Astrocyte (in vitro differentiated cells and primary cell): ENCODE measurements around the gene BLOC1S3. TPM values are rescaled to one million over a fixed set of nuclear protein-coding genes. Genes with fewer than 3 reads are reported as not detected.

Experiments
- DNase-seq: peaks from one replicate; pipeline ENCODE4 v3.0.0-alpha.2; 2010; ENCODE audit warnings: low read depth
- FAIRE-seq: peaks from 2 replicates; lab custom pipeline; 2011; peaks lifted over from hg19 to GRCh38; lab: Jason Lieb, UNC
- H2AFZ ChIP-seq: 2 replicates; pipeline ENCODE4 v1.6.0; 2012; ENCODE audit warnings: low read depth, low read length, inconsistent platforms
- H3K27ac ChIP-seq: 2 replicates; pipeline ENCODE4 v1.5.1; 2011; ENCODE audit warnings: low read depth, low read length, inconsistent platforms
- H3K27me3 ChIP-seq: 2 replicates; pipeline ENCODE4 v1.6.0; 2011; ENCODE audit warnings: low read length, inconsistent platforms; ENCODE audit not compliant: insufficient read depth
- H3K36me3 ChIP-seq: 2 replicates; pipeline ENCODE4 v1.5.1; 2011; ENCODE audit warnings: low read length, inconsistent platforms; ENCODE audit not compliant: insufficient read depth
- H3K4me1 ChIP-seq: 2 replicates; pipeline ENCODE4 v1.5.1; 2011; ENCODE audit warnings: low read length, inconsistent platforms; ENCODE audit not compliant: insufficient read depth
- H3K4me2 ChIP-seq: 2 replicates; pipeline ENCODE4 v1.6.0; 2012; ENCODE audit warnings: low read length, inconsistent platforms
- H3K4me3 ChIP-seq: 2 replicates; pipeline ENCODE4 v1.5.1; 2011; ENCODE audit warnings: low read depth, mild to moderate bottlenecking, low read length, inconsistent platforms; ENCODE audit not compliant: insufficient read depth
- H3K79me2 ChIP-seq: 2 replicates; pipeline ENCODE4 v1.6.0; 2012; ENCODE audit warnings: mild to moderate bottlenecking, low read length, inconsistent platforms; ENCODE audit not compliant: insufficient read depth
- H3K9ac ChIP-seq: 2 replicates; pipeline ENCODE4 v1.6.0; 2012; ENCODE audit warnings: mild to moderate bottlenecking, low read length, inconsistent platforms
- H3K9me3 ChIP-seq: 2 replicates; pipeline ENCODE4 v1.5.1; 2012; ENCODE audit warnings: low read depth, mild to moderate bottlenecking, low read length, inconsistent platforms; ENCODE audit not compliant: insufficient read depth
- H4K20me1 ChIP-seq: 2 replicates; pipeline ENCODE4 v1.6.0; 2012; ENCODE audit warnings: low read length, inconsistent platforms; ENCODE audit not compliant: insufficient read depth
- H3K27ac Mint-ChIP-seq: one replicate; pipeline ENCODE4 v1.8.0; 2021; ENCODE audit warnings: mild to moderate bottlenecking, mixed read lengths; ENCODE audit not compliant: unreplicated experiment
- H3K27me3 Mint-ChIP-seq: one replicate; pipeline ENCODE4 v1.8.0; 2021; ENCODE audit warnings: low read depth, mixed read lengths; ENCODE audit not compliant: unreplicated experiment
- H3K36me3 Mint-ChIP-seq: one replicate; pipeline ENCODE4 v1.8.0; 2021; ENCODE audit warnings: low read depth, mixed read lengths; ENCODE audit not compliant: unreplicated experiment
- H3K4me1 Mint-ChIP-seq: one replicate; pipeline ENCODE4 v1.8.0; 2021; ENCODE audit warnings: low read depth, mixed read lengths; ENCODE audit not compliant: unreplicated experiment
- H3K4me3 Mint-ChIP-seq: one replicate; pipeline ENCODE4 v1.8.0; 2021; ENCODE audit warnings: mild to moderate bottlenecking, moderate library complexity, mixed read lengths; ENCODE audit not compliant: unreplicated experiment
- H3K9me3 Mint-ChIP-seq: one replicate; pipeline ENCODE4 v1.8.0; 2021; ENCODE audit warnings: mild to moderate bottlenecking, mixed read lengths; ENCODE audit not compliant: unreplicated experiment
- EZH2 ChIP-seq: IDR thresholded peaks from 2 replicates; pipeline ENCODE4 v1.6.1; 2012; ENCODE audit warnings: mild to moderate bottlenecking, low read length, inconsistent platforms; ENCODE audit not compliant: insufficient read depth
- total RNA-seq: library from RNA; stranded (reverse); gene quantifications from 2 replicates; pipeline ENCODE4 v1.2.1, GENCODE V29; 2021
- TF ChIP-seq, protein P1 (sequence below): IDR thresholded peaks from 2 replicates; pipeline ENCODE4 v1.5.1; 2011; ENCODE audit warnings: low read depth, mild to moderate bottlenecking, inconsistent platforms, low read length, moderate library complexity; ENCODE audit not compliant: insufficient read depth

BLOC1S3 gene
- total RNA-seq, 1 donor from 2014 or later: 14.5 TPM

GRCh38 chr19:45130236-45130635, 48.3 kb upstream of the BLOC1S3 start:
- Mint-ChIP-seq H3K9me3 (no peaks in the 10 kb centered on the region), H3K4me1 (peaks cover 3% of the 10 kb centered on the region), H3K27me3 (no peaks in the 10 kb centered on the region), H3K27ac (no peak overlapping the region), H3K4me3 (peak overlapping the region; percentile 40), H3K36me3 (peaks cover 9% of the 10 kb centered on the region)
- DNase-seq: no peak
- Histone ChIP-seq H3K9me3 (no peaks in the 10 kb centered on the region), H3K36me3 (no peaks in the 10 kb centered on the region), H3K79me2 (peaks cover 81% of the 10 kb centered on the region), H3K9ac (peak overlapping the region; percentile 40), H3K4me2 (no peak overlapping the region), H3K4me1 (peaks cover 5% of the 10 kb centered on the region), H3K4me3 (no peak overlapping the region), H3K27me3 (no peaks in the 10 kb centered on the region), H2AFZ (no peak overlapping the region), H3K27ac (no peak overlapping the region), H4K20me1 (peaks cover 92% of the 10 kb centered on the region)
- TF ChIP-seq, protein P1, sequence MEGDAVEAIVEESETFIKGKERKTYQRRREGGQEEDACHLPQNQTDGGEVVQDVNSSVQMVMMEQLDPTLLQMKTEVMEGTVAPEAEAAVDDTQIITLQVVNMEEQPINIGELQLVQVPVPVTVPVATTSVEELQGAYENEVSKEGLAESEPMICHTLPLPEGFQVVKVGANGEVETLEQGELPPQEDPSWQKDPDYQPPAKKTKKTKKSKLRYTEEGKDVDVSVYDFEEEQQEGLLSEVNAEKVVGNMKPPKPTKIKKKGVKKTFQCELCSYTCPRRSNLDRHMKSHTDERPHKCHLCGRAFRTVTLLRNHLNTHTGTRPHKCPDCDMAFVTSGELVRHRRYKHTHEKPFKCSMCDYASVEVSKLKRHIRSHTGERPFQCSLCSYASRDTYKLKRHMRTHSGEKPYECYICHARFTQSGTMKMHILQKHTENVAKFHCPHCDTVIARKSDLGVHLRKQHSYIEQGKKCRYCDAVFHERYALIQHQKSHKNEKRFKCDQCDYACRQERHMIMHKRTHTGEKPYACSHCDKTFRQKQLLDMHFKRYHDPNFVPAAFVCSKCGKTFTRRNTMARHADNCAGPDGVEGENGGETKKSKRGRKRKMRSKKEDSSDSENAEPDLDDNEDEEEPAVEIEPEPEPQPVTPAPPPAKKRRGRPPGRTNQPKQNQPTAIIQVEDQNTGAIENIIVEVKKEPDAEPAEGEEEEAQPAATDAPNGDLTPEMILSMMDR: no peak
- TF ChIP-seq EZH2: no peak
- FAIRE-seq: no peak

- no peaks in the 10 kb centered on the region for H3K27me3 Mint-ChIP-seq
- H3K4me1 Mint-ChIP-seq: peaks cover 4% of the 10 kb centered on the region
- DNase-seq (no peak), FAIRE-seq (no peak)
- Histone ChIP-seq H3K79me2 (peaks cover 79% of the 10 kb centered on the region), H3K27me3 (no peaks in the 10 kb centered on the region), H3K9me3 (no peaks in the 10 kb centered on the region), H3K9ac (peak overlapping the region; percentile 40), H3K4me2 (no peak overlapping the region), H2AFZ (no peak overlapping the region), H3K36me3 (no peaks in the 10 kb centered on the region), H4K20me1 (peaks cover 91% of the 10 kb centered on the region), H3K27ac (no peak overlapping the region), H3K4me1 (peaks cover 5% of the 10 kb centered on the region), H3K4me3 (no peak overlapping the region)
- no peak overlapping the region for H3K27ac Mint-ChIP-seq
- peaks cover 9% of the 10 kb centered on the region for H3K36me3 Mint-ChIP-seq
- H3K4me3 Mint-ChIP-seq: no peak overlapping the region
- no peak for TF ChIP-seq EZH2
- TF ChIP-seq, protein P1: no peak
- H3K9me3 Mint-ChIP-seq: no peaks in the 10 kb centered on the region
Observed at GRCh38 chr19:45130888-45131615, 47.5 kb upstream of the BLOC1S3 start.

DNA sequence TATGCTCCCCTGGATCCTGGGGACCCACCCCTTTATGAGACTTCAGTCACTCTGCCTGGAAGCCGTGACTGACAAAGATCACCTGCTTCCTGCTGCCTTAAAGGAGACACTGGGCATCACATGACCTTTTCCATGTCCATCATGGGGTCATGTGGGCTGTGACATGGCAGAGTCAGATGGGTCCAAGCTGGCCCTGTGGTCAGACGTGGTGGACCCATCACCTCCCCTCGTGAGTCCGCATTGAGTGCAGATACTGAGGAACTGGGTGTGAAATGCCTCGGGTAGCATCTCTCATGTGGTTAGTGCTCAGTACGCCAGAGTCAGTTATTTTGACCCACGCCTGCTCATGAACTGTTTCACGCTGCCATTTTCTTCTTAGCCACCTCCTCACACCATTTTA, 44.9 kb upstream of the BLOC1S3 start:
- H3K36me3 ChIP-seq: no peaks in the 10 kb centered on the region
- peaks cover 5% of the 10 kb centered on the region for H3K4me1 ChIP-seq
- no peak overlapping the region for H3K4me3 ChIP-seq
- H3K27ac ChIP-seq: no peak overlapping the region
- H3K9me3 ChIP-seq: no peaks in the 10 kb centered on the region
- H4K20me1 ChIP-seq: peaks cover 92% of the 10 kb centered on the region
- H3K4me3 Mint-ChIP-seq: no peak overlapping the region
- H3K27me3 Mint-ChIP-seq: no peaks in the 10 kb centered on the region
- no peak overlapping the region for H3K4me2 ChIP-seq
- H3K4me1 Mint-ChIP-seq: peaks cover 20% of the 10 kb centered on the region
- no peak overlapping the region for H3K9ac ChIP-seq
- no peak overlapping the region for H3K27ac Mint-ChIP-seq
- no peaks in the 10 kb centered on the region for H3K27me3 ChIP-seq
- H3K36me3 Mint-ChIP-seq: peaks cover 9% of the 10 kb centered on the region
- H2AFZ ChIP-seq: no peak overlapping the region
- H3K79me2 ChIP-seq: peaks cover 80% of the 10 kb centered on the region
- no peaks in the 10 kb centered on the region for H3K9me3 Mint-ChIP-seq
- no peak for DNase-seq
- TF ChIP-seq, protein P1: no peak
- TF ChIP-seq EZH2: no peak
- FAIRE-seq: no peak
